Lower leg skin (tissue), 3 donors: ENCODE results near the gene ACBD5.
"Not testable (repeated sequence)": the region's sequence is repeated elsewhere in the genome, so short reads cannot be mapped to it uniquely, and the experiment has no call there.

ENCODE experiments used
- CTCF ChIP-seq, 3 donors: fragments of 450-650 bp; IDR thresholded peaks; one replicate each; pipeline ENCODE4 v1.5.1; 2016; ENCODE audit warnings: antibody characterized with exemption in 3 of 3, mild to moderate bottlenecking in 3 of 3, moderate library complexity in 2 of 3
- POLR2A ChIP-seq, 2 donors: fragments of 450-650 bp; IDR thresholded peaks; one replicate each; pipeline ENCODE4 v1.6.1; 2016 to 2017; ENCODE audit warnings: antibody characterized with exemption in 2 of 2, mild to moderate bottlenecking in 1 of 2, moderate library complexity in 1 of 2

GRCh38 chr10:27236589-27237128 lies 3.9 kb downstream of the ACBD5 start:
- TF ChIP-seq CTCF, POLR2A (IDR thresholded peaks at IDR 0.05): not testable (repeated sequence)
